ENCODE measurements around the gene NLRP4. TPM values are rescaled to one million over a fixed set of nuclear protein-coding genes. Genes with fewer than 3 reads are reported as not detected.

Gene NLRP4
- total and polyA plus RNA-seq, 2 of the 4 experiments (the other 2 are of a cell fraction): not detected

DNA sequence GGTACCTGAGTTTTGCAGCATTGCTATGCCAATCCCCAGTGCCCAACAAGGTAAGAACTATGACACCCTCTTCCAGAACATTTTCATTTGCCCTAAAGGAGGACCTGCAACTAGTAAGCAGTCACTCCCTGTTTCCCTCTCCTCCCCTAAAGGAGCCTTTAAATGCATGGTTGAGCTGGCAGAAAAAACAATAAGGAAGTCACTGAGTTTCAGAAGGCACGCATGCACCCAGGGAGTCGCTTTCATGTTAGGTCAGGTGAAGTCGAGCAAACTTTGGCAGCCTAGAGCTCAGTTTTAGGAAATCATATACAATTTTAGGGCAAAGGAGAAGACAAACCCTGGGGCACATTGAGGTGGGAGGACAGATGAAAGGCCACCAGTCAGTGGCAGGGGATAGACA, 16.3 kb upstream of the NLRP4 start:
- Histone ChIP-seq H2AK5ac (ENCODE audit: low read depth, low read length) (no peak overlapping the region), H3K4me1 (ENCODE audit: control insufficient read depth, insufficient read depth, low read length) (no peaks in the 10 kb centered on the region), H2BK5ac (ENCODE audit: low read depth, low read length, poor library complexity, severe bottlenecking) (no peak overlapping the region), H3K27ac (ENCODE audit: insufficient read depth, low read length) (no peak overlapping the region), H3K9me1 (ENCODE audit: insufficient read depth, low read length) (no peaks in the 10 kb centered on the region), H2BK15ac (ENCODE audit: low read depth, low read length) (no peak overlapping the region), H2BK120ac (ENCODE audit: low read depth, low read length) (no peak overlapping the region), H4K8ac (ENCODE audit: low read depth in 2 of 2, low read length in 2 of 2) (no peak overlapping the region), H3K9ac (ENCODE audit: low read depth, low read length) (no peak overlapping the region), H4K5ac (ENCODE audit: low read depth, low read length) (no peak overlapping the region), H3K79me1 (ENCODE audit: low read depth in 1 of 2, low read length in 2 of 2) (no peaks in the 10 kb centered on the region), H3K9me3 (ENCODE audit: control insufficient read depth, insufficient read depth, low read length) (peaks cover 12% of the 10 kb centered on the region), H3K23ac (ENCODE audit: low read depth, low read length) (no peak overlapping the region), H3K56ac (ENCODE audit: extremely low read depth, insufficient read depth, low read length) (no peak overlapping the region), H2AFZ (replicated peaks; ENCODE audit: low read length, poor library complexity) (no peak overlapping the region), H3K36me3 (ENCODE audit: control insufficient read depth, insufficient read depth, low read length) (no peaks in the 10 kb centered on the region), H3K4me2 (ENCODE audit: low read depth, low read length) (no peak overlapping the region), H2AK9ac (replicated peaks; ENCODE audit: low read depth, low read length, poor library complexity) (no peak overlapping the region), H3K14ac (replicated peaks; ENCODE audit: low read depth, low read length) (no peak overlapping the region), H4K91ac (ENCODE audit: insufficient read depth, low read depth, low read length) (no peak overlapping the region), H3K18ac (ENCODE audit: low read depth, low read length) (no peak overlapping the region), H3K4me3 (ENCODE audit: insufficient read depth, low read depth, low read length) (no peak overlapping the region), H3K4ac (ENCODE audit: low read depth, low read length) (no peak overlapping the region), H2BK20ac (ENCODE audit: low read depth, low read length) (no peak overlapping the region), H4K20me1 (ENCODE audit: insufficient read depth, low read length) (no peaks in the 10 kb centered on the region), H3K27me3 (ENCODE audit: control insufficient read depth, insufficient read depth, low read length) (no peaks in the 10 kb centered on the region)
- dilution Hi-C loops (cut with HindIII; ENCODE audit: low sequenced_read_pairs, unreplicated experiment) (no loop called here), intact Hi-C loops (cut with micrococcal nuclease) (no loop called here), in situ Hi-C loops (cut with MboI; ENCODE audit: low sequenced_read_pairs) (no loop called here)
- ChIA-PET POLR2A (ENCODE audit: unreplicated experiment) (no interaction called here), CTCF (no interaction called here)
- ATAC-seq (ENCODE audit: low read depth) (no peak), DNase-seq (no peak)
- no CpG with 5 or more reads among the region's 3 CpGs for WGBS, 2 experiments (ENCODE audit: extremely low coverage in 2 of 2, insufficient read length in 1 of 2)
- TF ChIP-seq RCOR1 (IDR thresholded peaks at IDR 0.05; ENCODE audit: insufficient replicate concordance, low read length) (no peak), MAZ (IDR thresholded peaks at IDR 0.05; ENCODE audit: borderline replicate concordance, low read depth, low read length) (no peak), MAFK (IDR thresholded peaks at IDR 0.05; ENCODE audit: low read depth, low read length) (no peak), FOS (IDR thresholded peaks at IDR 0.05; ENCODE audit: low read depth, low read length) (no peak), CHD1 (IDR thresholded peaks at IDR 0.05; ENCODE audit: low read depth, low read length) (no peak), SMC3 (IDR thresholded peaks at IDR 0.05; ENCODE audit: low read depth, low read length) (no peak), NFE2L2 (IDR thresholded peaks at IDR 0.05; ENCODE audit: low read depth, low read length) (no peak), MXI1 (IDR thresholded peaks at IDR 0.05; ENCODE audit: borderline replicate concordance, low read depth, low read length) (no peak), CEBPB (IDR thresholded peaks at IDR 0.05; ENCODE audit: low read depth, low read length) (no peak), RFX5 (IDR thresholded peaks at IDR 0.05; ENCODE audit: low read depth, low read length) (no peak), RAD21 (IDR thresholded peaks at IDR 0.05; ENCODE audit: low read length) (no peak)
- TF ChIP-seq, protein P1, sequence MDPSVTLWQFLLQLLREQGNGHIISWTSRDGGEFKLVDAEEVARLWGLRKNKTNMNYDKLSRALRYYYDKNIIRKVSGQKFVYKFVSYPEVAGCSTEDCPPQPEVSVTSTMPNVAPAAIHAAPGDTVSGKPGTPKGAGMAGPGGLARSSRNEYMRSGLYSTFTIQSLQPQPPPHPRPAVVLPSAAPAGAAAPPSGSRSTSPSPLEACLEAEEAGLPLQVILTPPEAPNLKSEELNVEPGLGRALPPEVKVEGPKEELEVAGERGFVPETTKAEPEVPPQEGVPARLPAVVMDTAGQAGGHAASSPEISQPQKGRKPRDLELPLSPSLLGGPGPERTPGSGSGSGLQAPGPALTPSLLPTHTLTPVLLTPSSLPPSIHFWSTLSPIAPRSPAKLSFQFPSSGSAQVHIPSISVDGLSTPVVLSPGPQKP (IDR thresholded peaks at IDR 0.05; ENCODE audit: borderline replicate concordance, low read depth, low read length): no peak
- TF ChIP-seq, protein P2, sequence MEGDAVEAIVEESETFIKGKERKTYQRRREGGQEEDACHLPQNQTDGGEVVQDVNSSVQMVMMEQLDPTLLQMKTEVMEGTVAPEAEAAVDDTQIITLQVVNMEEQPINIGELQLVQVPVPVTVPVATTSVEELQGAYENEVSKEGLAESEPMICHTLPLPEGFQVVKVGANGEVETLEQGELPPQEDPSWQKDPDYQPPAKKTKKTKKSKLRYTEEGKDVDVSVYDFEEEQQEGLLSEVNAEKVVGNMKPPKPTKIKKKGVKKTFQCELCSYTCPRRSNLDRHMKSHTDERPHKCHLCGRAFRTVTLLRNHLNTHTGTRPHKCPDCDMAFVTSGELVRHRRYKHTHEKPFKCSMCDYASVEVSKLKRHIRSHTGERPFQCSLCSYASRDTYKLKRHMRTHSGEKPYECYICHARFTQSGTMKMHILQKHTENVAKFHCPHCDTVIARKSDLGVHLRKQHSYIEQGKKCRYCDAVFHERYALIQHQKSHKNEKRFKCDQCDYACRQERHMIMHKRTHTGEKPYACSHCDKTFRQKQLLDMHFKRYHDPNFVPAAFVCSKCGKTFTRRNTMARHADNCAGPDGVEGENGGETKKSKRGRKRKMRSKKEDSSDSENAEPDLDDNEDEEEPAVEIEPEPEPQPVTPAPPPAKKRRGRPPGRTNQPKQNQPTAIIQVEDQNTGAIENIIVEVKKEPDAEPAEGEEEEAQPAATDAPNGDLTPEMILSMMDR (conservative IDR thresholded peaks at IDR 0.05; ENCODE audit: low read depth, low read length): no peak
- TF ChIP-seq, protein P3, sequence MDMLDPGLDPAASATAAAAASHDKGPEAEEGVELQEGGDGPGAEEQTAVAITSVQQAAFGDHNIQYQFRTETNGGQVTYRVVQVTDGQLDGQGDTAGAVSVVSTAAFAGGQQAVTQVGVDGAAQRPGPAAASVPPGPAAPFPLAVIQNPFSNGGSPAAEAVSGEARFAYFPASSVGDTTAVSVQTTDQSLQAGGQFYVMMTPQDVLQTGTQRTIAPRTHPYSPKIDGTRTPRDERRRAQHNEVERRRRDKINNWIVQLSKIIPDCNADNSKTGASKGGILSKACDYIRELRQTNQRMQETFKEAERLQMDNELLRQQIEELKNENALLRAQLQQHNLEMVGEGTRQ (IDR thresholded peaks at IDR 0.05; ENCODE audit: low read depth, low read length): no peak
- BruUV-seq (replicated peaks): no TSS peak
